Adrenal gland (tissue), 12 donors: ENCODE data around the gene NFKB2. TPM values are rescaled to one million over a fixed set of nuclear protein-coding genes. Genes with fewer than 3 reads are reported as not detected.

Experiments
- DNase-seq, 7 donors: peaks; one replicate each; pipeline ENCODE4 v3.0.0-alpha.2; 2019 to 2020
- H3K27ac ChIP-seq, 5 donors: fragments of 200-600 bp; sonication (generic) in 4 of 5; 1 replicate in 3 of 5; 2 replicates in 2 of 5; pipeline versions ENCODE4 v1.5.1 to v1.8.0; 2016 to 2020; ENCODE audit warnings: mild to moderate bottlenecking in 1 of 5
- H3K27me3 ChIP-seq: fragments of 200-600 bp; 2 replicates; pipeline ENCODE4 v1.8.0; 2021
- H3K36me3 ChIP-seq, 2 donors: fragments of 200-600 bp; replicated peaks in 1 of 2; 1 replicate in 1 of 2; 2 replicates in 1 of 2; pipeline versions ENCODE4 v1.5.1 to v1.8.0; 2018 to 2022
- H3K4me1 ChIP-seq, 2 donors: fragments of 200-600 bp; replicated peaks in 1 of 2; 1 replicate in 1 of 2; 2 replicates in 1 of 2; pipeline versions ENCODE4 v1.5.1 to v1.8.0; 2018 to 2021
- H3K4me3 ChIP-seq, 4 donors: fragments of 200-600 bp; sonication (generic) in 3 of 4; one replicate each; pipeline ENCODE4 v1.5.1; 2016 to 2018
- H3K9me3 ChIP-seq, 3 donors: fragments of 200-600 bp; sonication (generic) in 1 of 3; replicated peaks in 1 of 3; 1 replicate in 2 of 3; 2 replicates in 1 of 3; pipeline versions ENCODE4 v1.5.1 to v1.8.0; 2016 to 2021
- CTCF ChIP-seq, 6 experiments: fragments of 450-650 bp in 4 of 6; fragments of 200-600 bp in 2 of 6; sonication (generic) in 1 of 6; IDR thresholded peaks; 1 replicate in 5 of 6; 2 replicates in 1 of 6; pipeline versions ENCODE4 v1.5.1 to v1.8.0; 2016 to 2021; ENCODE audit warnings: antibody characterized with exemption in 6 of 6, mild to moderate bottlenecking in 2 of 6, moderate library complexity in 1 of 6
- POLR2A ChIP-seq, 2 donors: fragments of 450-650 bp; IDR thresholded peaks; one replicate each; pipeline ENCODE4 v1.6.1; 2017; ENCODE audit warnings: antibody characterized with exemption in 2 of 2, mild to moderate bottlenecking in 2 of 2, moderate library complexity in 1 of 2
- WGBS, 4 donors: extraction: QIAGEN DNeasy Blood & Tissue Kit in 2 of 4; methylation state at CpG; one replicate each; pipeline versions ENCODE4 v1.1.5 to v1.1.7; 2013 to 2017; 5-methylcytosine and 5-hydroxymethylcytosine counted together
- intact Hi-C, 2 donors: fragments of 100-400 bp; cut with DNase I; formaldehyde crosslinking; loops; one replicate each; pipeline versions ENCODE4 v1.14.1 to v1.15.0; 2022 to 2023
- polyA plus RNA-seq, 3 donors: library from polyadenylated mRNA; stranded (reverse); fragments of 200-250 nt in 2 of 3; fragments of 350-450 nt in 1 of 3; fragmentation: Illumina TruSeq in 1 of 3; extraction: RNeasy Lipid Tissue Mini Kit (QIAGEN cat#74804) in 1 of 3; gene quantifications; one replicate each; pipeline ENCODE4 v1.2.3, GENCODE V29; 2013 to 2014
- total RNA-seq, 9 donors: library from RNA; depleted of rRNA in 4 of 9; stranded (reverse); fragments of >200 nt in 4 of 9; fragments of 120-200 nt in 1 of 9; fragmentation: NEBNext Ultra II Directional in 1 of 9; extraction: Animal tissue kit (Norgen Biotek cat#: 25700) in 1 of 9; gene quantifications; one replicate each; pipeline versions ENCODE4 v1.1.0 to v1.2.4, GENCODE V29; 2013 to 2023
- donor health status: healthy with polysubstance abuse.
- donor health status: Bipolar disorder and iron deficiency.
- donor health status: DM: yes; HTN: yes; CAD: no.
- donor health status: DM: no; HTN: no; CAD: no.
- donor health status: DM: no; HTN: no; CAD: no.
- donor health status: DM: yes; HTN: yes; CAD: no.

The NFKB2 gene
- total and polyA plus RNA-seq, 12 donors, result 14.3 to 92.6 (median 29.6) TPM

GRCh38 chr10:102402512-102402896, 7.0 kb downstream of the NFKB2 start:
- Histone ChIP-seq H3K4me3 (no peak overlapping the region), H3K9me3 (no peaks in the 10 kb centered on the region), H3K4me1 (peaks cover 0 to 10% of the 10 kb centered on the region in 2 donors), H3K36me3 (peaks cover 0 to 42% of the 10 kb centered on the region in 2 donors), H3K27me3 (peaks cover 2% of the 10 kb centered on the region), H3K27ac (no peak overlapping the region)
- DNase-seq, result no peak
- TF ChIP-seq POLR2A (IDR thresholded peaks at IDR 0.05) (no peak), CTCF (IDR thresholded peaks at IDR 0.05) (no peak)
- WGBS, 4 donors, result 88 to 96% (median 90%) methylated on average over 5 of the region's 5 CpGs
- intact Hi-C loops, result loop anchor here in 1 of 2 donors (5.0 kb wide), 1 partner anchor 170 kb away; no protein-coding TSS in a partner anchor

GRCh38 chr10:102403115-102403514, 7.6 kb downstream of the NFKB2 start:
- DNase-seq, result no peak
- 85 to 95% (median 89%) methylated on average over 6 to 13 of the region's 13 CpGs for WGBS, 4 donors
- H3K4me1 ChIP-seq, result peaks cover 0 to 10% of the 10 kb centered on the region in 2 donors
- H3K4me3 ChIP-seq, result no peak overlapping the region
- TF ChIP-seq CTCF (IDR thresholded peaks at IDR 0.05) (no peak), POLR2A (IDR thresholded peaks at IDR 0.05) (no peak)
- H3K9me3 ChIP-seq, result no peaks in the 10 kb centered on the region
- intact Hi-C loops, result loop anchor here in 1 of 2 donors (5.0 kb wide), 1 partner anchor 171 kb away; no protein-coding TSS in a partner anchor
- H3K36me3 ChIP-seq, result peaks cover 0 to 36% of the 10 kb centered on the region in 2 donors
- no peak overlapping the region for H3K27ac ChIP-seq
- H3K27me3 ChIP-seq, result peaks cover 8% of the 10 kb centered on the region

GRCh38 chr10:102404361-102405107, 9.0 kb downstream of the NFKB2 start:
- Histone ChIP-seq H3K4me1 (peaks cover 0 to 9% of the 10 kb centered on the region in 2 donors), H3K9me3 (no peaks in the 10 kb centered on the region), H3K4me3 (no peak overlapping the region), H3K27ac (no peak overlapping the region), H3K27me3 (peaks cover 14% of the 10 kb centered on the region), H3K36me3 (peaks cover 0 to 31% of the 10 kb centered on the region in 2 donors)
- WGBS, 4 donors, result 84 to 90% (median 88%) methylated on average over 11 to 17 of the region's 17 CpGs
- intact Hi-C loops, result loop anchor here in 1 of 2 donors (5.0 kb wide), 1 partner anchor 172 kb away; no protein-coding TSS in a partner anchor
- TF ChIP-seq POLR2A (IDR thresholded peaks at IDR 0.05), result no peak
- TF ChIP-seq CTCF (IDR thresholded peaks at IDR 0.05), result no peak
- no peak for DNase-seq

- peaks cover 0 to 8% of the 10 kb centered on the region in 2 donors for H3K4me1 ChIP-seq
- no peak overlapping the region for H3K4me3 ChIP-seq
- WGBS, 4 donors, result 75 to 87% (median 77%) methylated on average over 9 to 19 of the region's 19 CpGs; no CpG with 5 or more reads in 1 of the 4 donors
- peaks cover 20% of the 10 kb centered on the region for H3K27me3 ChIP-seq
- TF ChIP-seq POLR2A (IDR thresholded peaks at IDR 0.05) (no peak), CTCF (IDR thresholded peaks at IDR 0.05) (no peak)
- no peaks in the 10 kb centered on the region for H3K9me3 ChIP-seq
- intact Hi-C loops, result no loop called here
- peaks cover 0 to 26% of the 10 kb centered on the region in 2 donors for H3K36me3 ChIP-seq
- DNase-seq, result no peak
- H3K27ac ChIP-seq, result no peak overlapping the region
These were observed 9.6 kb downstream of the NFKB2 start for GRCh38 chr10:102405108-102405571.
